ENCODE data around the gene TMEM218. TPM values are rescaled to one million over a fixed set of nuclear protein-coding genes. Genes with fewer than 3 reads are reported as not detected.
A peak's percentile ranks its signal among the peaks of the same experiment; 100 is the strongest.

The TMEM218 gene
- total RNA-seq, 4 donors from 2014 or later, result 9.9 to 19.9 (median 14.6) TPM

DNA sequence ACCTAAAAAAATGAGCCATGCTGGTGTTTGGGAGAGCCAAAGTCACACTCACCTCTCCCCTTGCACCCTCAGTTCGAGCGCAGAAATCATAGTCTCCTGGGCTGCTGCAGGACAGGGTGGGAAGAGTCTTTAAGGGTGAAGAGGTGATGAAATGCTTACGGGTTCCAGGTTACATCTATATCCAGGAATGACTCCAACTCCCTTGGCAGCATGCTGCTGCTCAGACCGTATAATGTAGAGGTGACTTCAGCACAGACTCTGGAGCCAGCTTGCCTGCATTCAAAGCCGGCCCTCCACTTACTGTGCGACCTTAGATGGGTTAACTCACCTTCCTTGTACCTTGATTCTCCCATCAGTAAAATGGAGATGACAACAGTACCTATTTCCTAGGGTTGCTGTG, 35.9 kb upstream of the TMEM218 start:
- Histone ChIP-seq H3K4me1 (no peaks in the 10 kb centered on the region), H3K27me3 (peaks cover 10% of the 10 kb centered on the region), H3K27ac (no peak overlapping the region), H3K9me3 (no peaks in the 10 kb centered on the region), H3K4me3 (no peak overlapping the region), H3K36me3 (no peaks in the 10 kb centered on the region)
- DNase-seq (ENCODE audit: low spot score in 2 of 2), result no peak
- WGBS, result 42% methylated on average over 6 of the region's 6 CpGs
- TF ChIP-seq, protein P1, sequence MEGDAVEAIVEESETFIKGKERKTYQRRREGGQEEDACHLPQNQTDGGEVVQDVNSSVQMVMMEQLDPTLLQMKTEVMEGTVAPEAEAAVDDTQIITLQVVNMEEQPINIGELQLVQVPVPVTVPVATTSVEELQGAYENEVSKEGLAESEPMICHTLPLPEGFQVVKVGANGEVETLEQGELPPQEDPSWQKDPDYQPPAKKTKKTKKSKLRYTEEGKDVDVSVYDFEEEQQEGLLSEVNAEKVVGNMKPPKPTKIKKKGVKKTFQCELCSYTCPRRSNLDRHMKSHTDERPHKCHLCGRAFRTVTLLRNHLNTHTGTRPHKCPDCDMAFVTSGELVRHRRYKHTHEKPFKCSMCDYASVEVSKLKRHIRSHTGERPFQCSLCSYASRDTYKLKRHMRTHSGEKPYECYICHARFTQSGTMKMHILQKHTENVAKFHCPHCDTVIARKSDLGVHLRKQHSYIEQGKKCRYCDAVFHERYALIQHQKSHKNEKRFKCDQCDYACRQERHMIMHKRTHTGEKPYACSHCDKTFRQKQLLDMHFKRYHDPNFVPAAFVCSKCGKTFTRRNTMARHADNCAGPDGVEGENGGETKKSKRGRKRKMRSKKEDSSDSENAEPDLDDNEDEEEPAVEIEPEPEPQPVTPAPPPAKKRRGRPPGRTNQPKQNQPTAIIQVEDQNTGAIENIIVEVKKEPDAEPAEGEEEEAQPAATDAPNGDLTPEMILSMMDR (IDR thresholded peaks at IDR 0.05), result no peak
- no peak for TF ChIP-seq POLR2AphosphoS5 (IDR thresholded peaks at IDR 0.05)
- TF ChIP-seq EP300 (IDR thresholded peaks at IDR 0.05), result no peak
- TF ChIP-seq POLR2A (IDR thresholded peaks at IDR 0.05), result no peak

DNA sequence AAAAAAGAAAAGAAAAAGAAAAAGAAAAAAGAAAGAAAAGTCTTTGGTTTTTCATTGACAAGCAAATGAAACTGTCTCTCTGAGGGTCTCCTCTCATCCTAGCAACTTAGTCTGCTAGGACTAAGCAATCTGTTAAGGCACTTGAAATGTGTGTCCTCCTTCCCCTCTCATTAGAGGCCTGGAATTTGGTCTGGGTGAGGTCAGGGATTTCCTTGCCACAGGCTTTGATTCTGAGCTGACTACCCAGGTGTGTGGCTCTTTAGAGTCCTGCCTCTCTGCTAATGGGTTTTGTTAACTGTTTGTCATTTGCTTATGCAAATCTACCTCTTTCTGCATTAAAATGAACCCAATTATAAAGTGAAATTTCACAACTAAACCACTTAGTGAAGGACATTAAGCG, 34.8 kb upstream of the TMEM218 start:
- 76% methylated on average over 1 of the region's 1 CpG for WGBS
- DNase-seq (ENCODE audit: low spot score in 2 of 2), result no peak
- TF ChIP-seq POLR2AphosphoS5 (IDR thresholded peaks at IDR 0.05) (no peak), POLR2A (IDR thresholded peaks at IDR 0.05) (no peak), EP300 (IDR thresholded peaks at IDR 0.05) (no peak)
- TF ChIP-seq, protein P1 (IDR thresholded peaks at IDR 0.05), result no peak
- Histone ChIP-seq H3K27ac (no peak overlapping the region), H3K27me3 (peaks cover 18% of the 10 kb centered on the region), H3K36me3 (no peaks in the 10 kb centered on the region), H3K9me3 (no peaks in the 10 kb centered on the region), H3K4me3 (no peak overlapping the region), H3K4me1 (peaks cover 4% of the 10 kb centered on the region)

DNA sequence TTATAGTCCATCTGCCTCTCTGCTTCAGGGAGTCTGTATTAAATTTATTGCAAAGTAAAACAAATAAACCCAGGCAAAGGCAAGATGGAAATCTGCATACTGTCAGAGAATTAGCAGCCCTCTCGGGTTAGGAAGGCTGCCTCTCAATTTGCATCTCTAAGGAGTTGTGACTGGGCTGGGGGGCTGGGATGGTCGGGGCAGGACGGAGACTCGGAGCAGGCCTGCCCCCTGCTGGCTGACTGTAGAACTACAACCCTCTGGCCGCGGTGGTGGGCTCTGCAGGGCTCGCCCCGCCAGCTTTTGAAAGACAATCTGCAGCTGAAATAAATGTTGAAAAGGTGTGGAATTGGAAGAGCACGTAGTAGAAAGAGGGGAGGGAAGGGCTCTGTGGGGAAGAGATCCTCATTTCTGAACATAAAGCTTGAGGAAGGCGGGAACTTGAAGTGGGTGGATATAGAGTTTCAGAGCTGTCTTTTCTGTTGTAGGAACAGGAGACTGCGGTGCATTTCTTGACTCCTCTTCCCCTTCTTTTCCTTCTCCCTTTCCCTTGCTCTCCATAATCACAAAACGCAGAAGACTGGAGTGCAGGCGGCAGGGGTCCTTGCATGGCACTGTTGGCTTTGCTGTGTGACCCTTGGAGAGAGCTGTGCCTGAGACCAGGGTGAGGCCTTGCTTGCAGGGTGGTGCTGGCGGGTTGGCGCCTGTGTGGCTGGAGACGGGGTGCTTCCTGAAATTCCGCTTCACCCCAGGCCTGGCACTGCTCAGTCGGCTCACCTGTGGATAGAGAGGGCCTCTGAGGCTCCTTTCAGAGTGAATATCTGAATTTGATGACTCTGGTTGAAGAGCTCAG, 30.5 kb upstream of the TMEM218 start:
- H3K4me1 ChIP-seq, result peaks cover 4% of the 10 kb centered on the region
- H3K27me3 ChIP-seq, result peaks cover 36% of the 10 kb centered on the region
- TF ChIP-seq POLR2A (IDR thresholded peaks at IDR 0.05) (no peak), EP300 (IDR thresholded peaks at IDR 0.05) (no peak), POLR2AphosphoS5 (IDR thresholded peaks at IDR 0.05) (no peak)
- TF ChIP-seq, protein P1 (IDR thresholded peaks at IDR 0.05), result peak; percentile 81 to 93
- WGBS, result 33% methylated on average over 17 of the region's 18 CpGs
- H3K27ac ChIP-seq, result no peak overlapping the region
- DNase-seq (ENCODE audit: low spot score in 2 of 2), result no peak
- no peaks in the 10 kb centered on the region for H3K36me3 ChIP-seq
- no peaks in the 10 kb centered on the region for H3K9me3 ChIP-seq
- H3K4me3 ChIP-seq, result no peak overlapping the region

DNA sequence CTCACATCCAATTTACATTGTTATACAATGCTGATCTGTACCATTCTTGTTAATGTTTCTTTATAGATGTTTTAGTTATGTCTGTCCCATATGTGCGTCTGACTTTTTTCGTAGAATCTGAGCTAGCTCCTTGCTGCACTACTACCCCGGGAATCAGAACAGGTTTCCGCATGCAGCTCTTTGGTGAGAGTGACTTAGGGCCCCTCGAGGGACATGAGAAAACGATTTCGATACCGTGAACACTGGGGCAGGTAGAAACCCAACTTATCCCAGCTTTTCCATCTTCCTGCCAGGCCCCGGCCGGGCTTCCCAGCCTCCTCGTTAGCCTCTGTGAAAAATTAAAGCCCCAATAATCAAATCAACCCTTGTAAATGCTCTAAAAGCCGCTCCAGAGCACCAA, 29.8 kb upstream of the TMEM218 start:
- peaks cover 36% of the 10 kb centered on the region for H3K27me3 ChIP-seq
- no peak for TF ChIP-seq POLR2AphosphoS5 (IDR thresholded peaks at IDR 0.05)
- TF ChIP-seq, protein P1 (IDR thresholded peaks at IDR 0.05), result no peak
- no peak for TF ChIP-seq POLR2A (IDR thresholded peaks at IDR 0.05)
- no peak overlapping the region for H3K27ac ChIP-seq
- no peak for DNase-seq (ENCODE audit: low spot score in 2 of 2)
- 60% methylated on average over 12 of the region's 12 CpGs for WGBS
- H3K36me3 ChIP-seq, result no peaks in the 10 kb centered on the region
- no peak overlapping the region for H3K4me3 ChIP-seq
- H3K9me3 ChIP-seq, result no peaks in the 10 kb centered on the region
- peaks cover 4% of the 10 kb centered on the region for H3K4me1 ChIP-seq

DNA sequence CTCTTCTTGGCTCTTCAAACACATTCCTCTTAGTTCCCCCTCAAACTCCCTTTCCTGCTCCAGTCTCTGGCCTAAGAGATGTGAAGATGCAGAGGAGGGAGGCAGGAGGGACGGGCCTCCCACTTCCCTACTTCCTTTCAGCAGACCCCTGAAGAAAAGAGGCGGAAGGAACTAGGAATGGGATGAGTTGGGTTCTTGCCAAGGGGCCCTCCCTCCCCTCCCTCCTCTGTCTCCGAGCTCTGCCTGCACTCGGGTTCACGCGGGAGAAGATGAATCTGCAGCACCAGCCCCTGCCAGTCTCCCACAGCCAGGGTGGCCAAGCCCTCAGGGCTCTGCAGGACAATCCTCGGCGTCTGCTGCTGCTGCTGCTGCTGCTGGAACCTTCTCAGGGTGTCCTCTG, 28.8 kb upstream of the TMEM218 start:
- peaks cover 36% of the 10 kb centered on the region for H3K27me3 ChIP-seq
- TF ChIP-seq POLR2A (IDR thresholded peaks at IDR 0.05), result no peak
- no peak for TF ChIP-seq POLR2AphosphoS5 (IDR thresholded peaks at IDR 0.05)
- TF ChIP-seq, protein P1 (IDR thresholded peaks at IDR 0.05), result no peak
- no peak for TF ChIP-seq EP300 (IDR thresholded peaks at IDR 0.05)
- H3K36me3 ChIP-seq, result no peaks in the 10 kb centered on the region
- WGBS, result 42% methylated on average over 7 of the region's 8 CpGs
- no peak overlapping the region for H3K4me3 ChIP-seq
- peaks cover 4% of the 10 kb centered on the region for H3K4me1 ChIP-seq
- DNase-seq (ENCODE audit: low spot score in 2 of 2), result no peak
- no peak overlapping the region for H3K27ac ChIP-seq
- H3K9me3 ChIP-seq, result no peaks in the 10 kb centered on the region

All from suprapubic skin (tissue), 4 donors.